ENCODE measurements around the gene ZNF263. TPM values are rescaled to one million over a fixed set of nuclear protein-coding genes. Genes with fewer than 3 reads are reported as not detected.

The ZNF263 gene
- polyA plus RNA-seq, 1 of the 3 experiments (the other 2 are of a cell fraction) = 13.7 TPM

- WGBS (ENCODE audit: low lambda C conversion rate) = 32% methylated on average over 6 of the region's 6 CpGs
- TF ChIP-seq TAF1 (IDR thresholded peaks at IDR 0.05; ENCODE audit: borderline replicate concordance, low read depth, low read length) = no peak
- TF ChIP-seq EZH2phosphoT487 (IDR thresholded peaks at IDR 0.05; ENCODE audit: borderline replicate concordance, low read depth) = no peak
- no peak for TF ChIP-seq FOXJ3 (CRISPR knock-in tag; IDR thresholded peaks at IDR 0.05)
- TF ChIP-seq RFX5 (IDR thresholded peaks at IDR 0.05; ENCODE audit: low read length) = no peak
- no peak for TF ChIP-seq ZBTB33 (IDR thresholded peaks at IDR 0.05; ENCODE audit: borderline replicate concordance, low read depth)
- TF ChIP-seq TCF12 (IDR thresholded peaks at IDR 0.05) = no peak
- no peak for TF ChIP-seq MXI1 (IDR thresholded peaks at IDR 0.05; ENCODE audit: low read depth, low read length)
- TF ChIP-seq IRF3 (IDR thresholded peaks at IDR 0.05; ENCODE audit: low read depth, low read length) = no peak
- TF ChIP-seq, protein P1, sequence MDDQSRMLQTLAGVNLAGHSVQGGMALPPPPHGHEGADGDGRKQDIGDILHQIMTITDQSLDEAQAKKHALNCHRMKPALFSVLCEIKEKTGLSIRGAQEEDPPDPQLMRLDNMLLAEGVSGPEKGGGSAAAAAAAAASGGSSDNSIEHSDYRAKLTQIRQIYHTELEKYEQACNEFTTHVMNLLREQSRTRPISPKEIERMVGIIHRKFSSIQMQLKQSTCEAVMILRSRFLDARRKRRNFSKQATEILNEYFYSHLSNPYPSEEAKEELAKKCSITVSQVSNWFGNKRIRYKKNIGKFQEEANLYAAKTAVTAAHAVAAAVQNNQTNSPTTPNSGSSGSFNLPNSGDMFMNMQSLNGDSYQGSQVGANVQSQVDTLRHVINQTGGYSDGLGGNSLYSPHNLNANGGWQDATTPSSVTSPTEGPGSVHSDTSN (IDR thresholded peaks at IDR 0.05) = no peak
- TF ChIP-seq SMC3 (IDR thresholded peaks at IDR 0.05; ENCODE audit: low read depth, low read length) = no peak
- Histone ChIP-seq H3K9ac (no peak overlapping the region), H3K79me2 (ENCODE audit: insufficient read depth) (no peaks in the 10 kb centered on the region), H4K20me1 (ENCODE audit: insufficient read depth) (no peaks in the 10 kb centered on the region), H3K4me3 (ENCODE audit: low read depth in 2 of 2, low read length in 1 of 2) (no peak overlapping the region), H2AFZ (ENCODE audit: low read depth) (no peak overlapping the region), H3K27ac (ENCODE audit: low read depth in 2 of 2, low read length in 1 of 2) (no peak overlapping the region), H3K4me2 (no peak overlapping the region), H3K9me3 (no peaks in the 10 kb centered on the region), H3K36me3 (replicated peaks in 1 of 2; ENCODE audit: control insufficient read depth in 1 of 2, insufficient read depth in 2 of 2, low read length in 1 of 2) (no peaks in the 10 kb centered on the region), H3F3A (replicated peaks; ENCODE audit: insufficient read depth) (no peaks in the 10 kb centered on the region), H3K4me1 (ENCODE audit: control insufficient read depth in 1 of 2, insufficient read depth in 2 of 2, low read depth in 1 of 2, low read length in 1 of 2) (no peaks in the 10 kb centered on the region), H3K27me3 (ENCODE audit: insufficient read depth) (peaks cover 41% of the 10 kb centered on the region; the same call in 1 of the 2 replicates), H3K9me2 (no peaks in the 10 kb centered on the region)
- CTCF ChIA-PET = no interaction called here
- POLR2A ChIA-PET = no interaction called here
- no peak for DNase-seq
Measured at GRCh38 chr16:3243882-3244281, 39.4 kb upstream of the ZNF263 start.

DNA sequence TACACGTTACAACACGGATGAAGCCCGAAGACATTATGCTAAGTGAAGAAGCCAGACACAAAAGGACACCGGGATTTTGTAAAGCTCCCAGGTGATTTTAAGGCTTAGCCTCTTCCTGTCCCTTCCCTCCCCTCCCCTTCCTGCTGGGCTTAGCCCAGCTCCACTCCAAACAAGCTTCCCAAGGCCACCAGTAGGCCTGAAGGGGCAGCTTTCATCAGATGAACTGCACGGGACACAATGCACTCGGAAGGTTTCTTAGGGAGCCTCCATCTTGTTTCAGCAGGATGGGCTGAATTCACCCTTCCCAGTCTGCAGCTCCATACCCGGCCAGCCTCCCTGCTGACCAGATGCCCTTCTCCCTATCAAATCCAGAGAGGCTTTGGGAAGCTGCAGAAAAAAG lies 37.3 kb upstream of the ZNF263 start:
- Histone ChIP-seq H3K9ac (no peak overlapping the region), H3K9me2 (no peaks in the 10 kb centered on the region), H3K4me3 (ENCODE audit: low read depth in 2 of 2, low read length in 1 of 2) (no peak overlapping the region), H3K36me3 (replicated peaks in 1 of 2; ENCODE audit: control insufficient read depth in 1 of 2, insufficient read depth in 2 of 2, low read length in 1 of 2) (no peaks in the 10 kb centered on the region), H3K27ac (ENCODE audit: low read depth in 2 of 2, low read length in 1 of 2) (no peak overlapping the region), H3K4me2 (no peak overlapping the region), H3F3A (replicated peaks; ENCODE audit: insufficient read depth) (no peaks in the 10 kb centered on the region), H3K27me3 (ENCODE audit: insufficient read depth) (peaks cover 54% of the 10 kb centered on the region), H4K20me1 (ENCODE audit: insufficient read depth) (no peaks in the 10 kb centered on the region), H3K4me1 (ENCODE audit: control insufficient read depth in 1 of 2, insufficient read depth in 2 of 2, low read depth in 1 of 2, low read length in 1 of 2) (no peaks in the 10 kb centered on the region), H3K9me3 (no peaks in the 10 kb centered on the region), H2AFZ (ENCODE audit: low read depth) (no peak overlapping the region), H3K79me2 (ENCODE audit: insufficient read depth) (no peaks in the 10 kb centered on the region)
- ChIA-PET CTCF (interaction anchor here (1.6 kb wide), 1 partner anchor 10 kb away, joined by 5 read pairs; the partner anchor contains the start of gene MEFV), POLR2A (no interaction called here)
- DNase-seq = no peak
- 50% methylated on average over 7 of the region's 7 CpGs for WGBS (ENCODE audit: low lambda C conversion rate)
- TF ChIP-seq FOSL2 (IDR thresholded peaks at IDR 0.05; ENCODE audit: borderline replicate concordance, low read depth) = no peak
- TF ChIP-seq, protein P2, sequence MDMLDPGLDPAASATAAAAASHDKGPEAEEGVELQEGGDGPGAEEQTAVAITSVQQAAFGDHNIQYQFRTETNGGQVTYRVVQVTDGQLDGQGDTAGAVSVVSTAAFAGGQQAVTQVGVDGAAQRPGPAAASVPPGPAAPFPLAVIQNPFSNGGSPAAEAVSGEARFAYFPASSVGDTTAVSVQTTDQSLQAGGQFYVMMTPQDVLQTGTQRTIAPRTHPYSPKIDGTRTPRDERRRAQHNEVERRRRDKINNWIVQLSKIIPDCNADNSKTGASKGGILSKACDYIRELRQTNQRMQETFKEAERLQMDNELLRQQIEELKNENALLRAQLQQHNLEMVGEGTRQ (IDR thresholded peaks at IDR 0.05; ENCODE audit: borderline replicate concordance, low read depth, low read length) = no peak
- TF ChIP-seq RXRA (IDR thresholded peaks at IDR 0.05; ENCODE audit: borderline replicate concordance, low read depth) = no peak
- no peak for TF ChIP-seq FOXJ3 (CRISPR knock-in tag; IDR thresholded peaks at IDR 0.05)
- TF ChIP-seq, protein P1 (IDR thresholded peaks at IDR 0.05) = no peak
- no peak for TF ChIP-seq RCOR1 (IDR thresholded peaks at IDR 0.05; ENCODE audit: low read length)
- no peak for TF ChIP-seq TCF12 (IDR thresholded peaks at IDR 0.05)
- TF ChIP-seq MXI1 (IDR thresholded peaks at IDR 0.05; ENCODE audit: low read depth, low read length) = no peak
- TF ChIP-seq TEAD4 (IDR thresholded peaks at IDR 0.05; ENCODE audit: borderline replicate concordance, insufficient read depth) = no peak
- TF ChIP-seq TAF1 (IDR thresholded peaks at IDR 0.05; ENCODE audit: borderline replicate concordance, low read depth, low read length) = no peak
- no peak for TF ChIP-seq IRF3 (IDR thresholded peaks at IDR 0.05; ENCODE audit: low read depth, low read length)
- no peak for TF ChIP-seq RFX5 (IDR thresholded peaks at IDR 0.05; ENCODE audit: low read length)
- no peak for TF ChIP-seq NFIC (IDR thresholded peaks at IDR 0.05; ENCODE audit: borderline replicate concordance)
- no peak for TF ChIP-seq EP300 (IDR thresholded peaks at IDR 0.05; ENCODE audit: borderline replicate concordance in 1 of 2, low read depth in 1 of 2, low read length in 1 of 2)

All from SK-N-SH (cell line).